GM12892 (cell line): ENCODE data around the gene DAPK2.
"Not testable (repeated sequence)": the region's sequence is repeated elsewhere in the genome, so short reads cannot be mapped to it uniquely, and the experiment has no call there.

Experiments
- DNase-seq: peaks from one replicate; pipeline ENCODE4 v3.0.0; 2011; ENCODE audit not compliant: insufficient read length
- FAIRE-seq: peaks from 2 replicates; lab custom pipeline; 2011; peaks lifted over from hg19 to GRCh38; lab: Jason Lieb, UNC
- POLR2A ChIP-seq: IDR thresholded peaks from 2 replicates; pipeline ENCODE4 v1.6.1; 2011; ENCODE audit warnings: low read depth, low read length, control low read depth
- POLR2AphosphoS5 ChIP-seq: IDR thresholded peaks from 2 replicates; pipeline ENCODE4 v1.6.1; 2011; ENCODE audit warnings: low read depth, low read length, control low read depth
- TAF1 ChIP-seq: IDR thresholded peaks from 2 replicates; pipeline ENCODE4 v1.6.1; 2011; ENCODE audit warnings: low read depth, mild to moderate bottlenecking, control low read depth, low read length, borderline replicate concordance

Gene DAPK2

DNA sequence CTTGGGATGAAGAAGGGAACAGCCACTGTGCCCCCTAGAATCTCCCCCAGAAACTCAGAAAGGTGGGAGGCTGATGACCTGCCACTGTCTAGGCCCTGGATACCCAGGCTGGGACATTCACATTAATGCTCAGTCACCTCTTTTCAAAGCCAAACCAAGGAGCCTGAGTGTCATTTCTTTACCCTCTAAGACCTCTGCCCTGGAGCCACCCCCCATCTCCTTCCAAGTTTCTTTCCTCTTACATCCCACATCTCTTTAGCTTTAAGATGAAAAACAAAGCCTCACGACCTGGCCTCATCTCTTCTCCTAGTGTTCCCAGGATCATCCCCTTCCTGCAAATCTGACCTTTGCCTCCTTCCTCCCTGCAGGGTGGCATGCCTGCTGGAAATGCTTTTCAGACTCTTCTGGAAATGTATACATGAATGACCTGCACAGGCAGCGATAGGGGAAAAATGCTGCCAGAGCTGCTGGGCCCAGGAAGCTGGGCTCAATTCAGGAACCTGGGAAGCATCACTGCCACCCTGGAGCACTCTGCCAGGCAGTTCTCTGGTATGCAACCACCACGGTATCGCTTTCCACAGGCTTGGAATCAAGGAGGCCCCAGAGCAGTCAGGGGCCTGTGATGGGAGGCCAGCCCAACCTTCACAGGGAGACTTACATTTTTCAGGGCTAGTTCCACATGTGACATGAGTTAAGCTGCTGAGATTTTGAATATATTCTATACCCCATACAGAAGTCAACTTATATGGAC lies 67.6 kb downstream of the DAPK2 start:
- FAIRE-seq (no peak), DNase-seq (no peak)
- TF ChIP-seq TAF1, result no peak
- TF ChIP-seq POLR2AphosphoS5, result no peak
- no peak for TF ChIP-seq POLR2A

DNA sequence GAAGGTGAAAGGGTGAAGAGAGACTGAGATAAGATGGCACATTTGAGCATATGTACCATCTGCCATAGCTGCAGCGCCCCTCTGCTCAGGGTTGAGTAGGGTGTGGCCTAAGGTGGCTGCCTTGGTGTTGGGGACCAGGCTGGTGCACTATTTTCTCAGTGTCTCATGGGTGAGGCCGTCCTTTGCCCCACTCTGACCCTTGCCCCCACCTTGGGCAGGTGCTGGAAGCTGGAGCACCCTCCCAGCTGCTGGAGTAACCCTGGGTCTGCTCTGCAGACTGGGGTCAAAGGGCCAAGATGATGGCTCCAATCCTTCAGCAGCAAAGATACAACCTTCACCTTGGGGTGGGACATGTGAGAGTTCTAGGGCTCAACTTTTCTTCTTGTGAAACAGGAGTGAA lies 69.2 kb downstream of the DAPK2 start:
- no peak for TF ChIP-seq POLR2AphosphoS5
- no peak for TF ChIP-seq POLR2A
- TF ChIP-seq TAF1, result no peak
- no peak for FAIRE-seq
- DNase-seq, result no peak

DNA sequence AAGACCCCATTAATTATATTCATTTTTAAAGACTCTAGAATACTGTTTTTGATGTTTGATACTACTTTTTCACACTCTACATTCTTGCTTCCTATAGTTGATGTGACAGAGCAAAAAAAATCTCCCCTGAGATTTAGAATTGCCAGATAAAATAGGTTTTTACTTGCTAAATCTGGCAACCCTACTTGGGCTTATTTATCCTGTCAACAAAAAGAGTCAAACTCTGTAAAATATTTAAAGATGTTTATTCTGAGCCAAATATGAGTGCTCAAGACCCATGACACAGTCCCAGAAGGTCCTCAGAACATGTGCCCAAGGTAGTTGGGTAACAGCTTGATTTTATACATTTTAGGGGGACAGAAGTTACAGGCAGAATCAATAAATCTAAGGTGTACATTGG lies 72.3 kb downstream of the DAPK2 start:
- no peak for FAIRE-seq
- DNase-seq, result no peak
- TF ChIP-seq POLR2AphosphoS5, result no peak
- no peak for TF ChIP-seq POLR2A
- no peak for TF ChIP-seq TAF1

DNA sequence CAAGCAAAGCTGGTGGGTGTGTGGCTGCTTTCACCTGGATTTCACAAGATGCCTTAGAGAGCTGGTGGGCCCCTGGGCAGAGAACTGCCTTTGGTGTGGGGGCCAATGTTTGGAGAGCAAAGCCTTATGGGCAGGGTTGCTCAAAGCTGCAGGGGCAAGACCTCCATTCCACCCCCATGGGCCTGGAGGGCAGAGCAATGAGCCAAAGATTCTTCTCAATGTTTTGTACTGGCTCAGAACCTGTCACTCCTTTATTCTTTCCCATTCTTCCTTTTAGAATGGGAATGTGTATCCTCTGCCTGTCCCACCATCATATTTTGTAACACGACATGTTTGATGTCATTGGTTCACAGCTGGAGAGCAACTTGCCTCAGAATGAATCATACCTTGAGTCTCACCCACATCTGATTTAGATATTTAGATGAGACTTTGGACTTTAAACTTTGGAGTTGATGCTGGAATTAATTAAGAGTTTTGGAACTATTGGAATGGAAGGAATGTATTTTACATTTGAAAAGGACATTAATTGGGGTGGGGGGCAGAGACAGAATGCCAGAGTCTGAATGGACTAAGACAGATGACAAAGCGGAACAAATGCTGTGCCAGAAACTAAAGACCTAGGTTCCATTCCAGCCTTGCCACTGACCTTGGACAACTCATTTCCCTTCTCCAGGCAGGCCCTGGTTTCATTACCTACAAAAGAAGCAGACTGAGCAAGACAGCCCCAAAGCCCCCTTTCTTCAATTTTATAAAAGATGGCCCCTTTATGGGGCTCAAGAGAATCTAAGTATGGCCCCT lies 72.9 kb downstream of the DAPK2 start:
- TF ChIP-seq TAF1, result no peak
- TF ChIP-seq POLR2A, result no peak
- TF ChIP-seq POLR2AphosphoS5, result no peak
- FAIRE-seq (no peak), DNase-seq (no peak)

DNA sequence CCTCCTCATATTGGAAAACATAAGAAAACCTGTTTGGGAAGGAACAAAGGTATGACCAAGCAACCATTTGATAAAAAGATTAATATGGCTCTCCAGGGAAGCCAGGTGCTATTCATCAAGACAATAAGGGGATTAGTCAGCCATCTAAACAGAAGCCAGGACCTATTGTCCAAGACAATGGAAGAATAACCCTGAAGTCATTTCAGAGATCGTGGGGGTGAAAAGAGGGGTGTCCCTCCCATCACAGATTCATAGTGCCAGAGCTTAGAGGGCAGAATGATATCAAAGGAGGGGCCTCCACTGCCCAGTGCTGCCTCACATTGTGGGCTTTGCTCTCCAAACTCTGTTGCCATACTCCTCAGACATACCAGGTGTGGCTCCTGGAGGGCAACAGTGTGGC lies 73.5 kb downstream of the DAPK2 start:
- FAIRE-seq (no peak), DNase-seq (no peak)
- TF ChIP-seq POLR2A, result no peak
- TF ChIP-seq POLR2AphosphoS5, result no peak
- TF ChIP-seq TAF1, result no peak

DNA sequence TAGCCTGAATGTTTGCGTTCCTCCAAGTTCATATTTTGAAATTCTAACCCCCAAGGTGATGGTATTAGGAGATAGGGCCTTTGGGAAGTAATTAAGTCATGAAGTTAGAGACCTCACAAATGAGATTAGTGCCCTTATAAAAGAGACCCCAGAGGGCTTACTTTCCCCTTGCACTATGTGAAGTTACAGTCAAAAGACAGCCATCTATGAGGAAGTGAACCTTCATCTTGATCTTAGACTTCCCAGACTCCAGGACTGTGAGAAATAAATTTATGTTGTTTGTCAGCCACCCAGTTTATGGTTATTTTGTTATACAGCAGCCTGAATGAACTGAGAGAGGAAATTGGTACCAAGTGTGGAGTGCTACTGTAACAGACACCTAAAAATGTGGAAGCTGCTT lies 74.4 kb downstream of the DAPK2 start:
- peak; percentile 58 for FAIRE-seq

DNA sequence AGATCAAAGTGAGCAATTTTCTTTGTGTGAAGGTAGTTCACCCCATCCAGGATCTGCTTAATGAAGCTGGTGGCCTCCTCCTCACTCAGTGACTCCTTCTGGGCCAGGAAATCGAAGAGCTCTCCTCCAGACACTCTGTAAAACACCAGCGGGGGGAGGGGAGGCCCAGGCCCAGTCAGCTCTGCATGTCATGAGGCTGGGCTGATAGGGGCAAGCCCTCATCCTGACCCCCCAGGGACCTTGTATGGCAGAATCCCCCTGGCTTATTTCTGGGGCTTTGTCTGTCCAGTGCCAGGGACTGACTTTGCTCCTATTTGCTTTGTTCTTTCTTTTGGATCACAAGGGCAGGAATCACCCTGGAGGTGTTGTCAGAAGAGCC lies 74.9 kb downstream of the DAPK2 start:
- no peak for DNase-seq
- no peak for FAIRE-seq
- no peak for TF ChIP-seq TAF1

More for the DNA sequence above, 74.4 kb downstream of the DAPK2 start:
- TF ChIP-seq TAF1 (no peak), POLR2AphosphoS5 (no peak), POLR2A (no peak)
- DNase-seq, result no peak

DNA sequence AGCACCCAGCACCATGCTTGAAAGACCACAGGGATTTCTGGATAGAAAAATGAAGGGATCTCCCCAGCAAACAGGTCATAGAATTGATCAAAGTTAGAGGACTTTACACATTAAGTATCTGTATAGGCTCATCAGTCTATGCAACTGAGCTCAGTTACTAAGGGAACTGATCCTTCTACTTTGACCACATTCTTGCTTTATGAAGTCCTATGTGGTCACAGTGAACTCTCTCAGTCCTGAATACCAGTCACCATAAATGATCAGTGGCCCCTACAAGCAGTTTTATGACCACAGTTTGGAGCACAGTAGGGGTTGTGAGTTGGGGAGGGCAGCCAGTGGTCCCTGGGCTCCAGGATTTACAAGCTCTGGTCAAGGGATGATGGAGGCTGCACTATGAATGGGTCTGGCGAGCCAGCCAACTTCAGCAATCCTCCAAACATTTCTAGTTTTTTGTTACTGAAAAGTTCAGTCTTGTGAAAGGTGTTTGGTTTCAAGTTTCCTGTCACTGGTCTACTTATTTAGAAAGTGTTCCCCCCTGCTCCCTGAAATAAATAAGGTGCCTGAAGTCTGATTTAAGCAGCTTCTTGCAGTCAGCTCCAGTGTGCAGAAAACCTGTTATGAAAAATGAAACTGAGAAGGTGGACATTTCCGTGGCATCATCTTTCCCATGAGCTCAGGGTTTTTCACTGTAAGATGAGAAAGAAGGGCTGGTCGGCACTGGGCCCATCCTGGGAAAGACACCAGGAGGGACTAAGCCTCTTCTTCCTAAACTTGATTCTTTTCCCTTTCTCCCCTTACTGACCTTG lies 75.5 kb downstream of the DAPK2 start:
- FAIRE-seq (peak; percentile 91), DNase-seq (peak; percentile 38)
- no peak for TF ChIP-seq TAF1
- peak; percentile 46; the same call in 1 of the 2 replicates for TF ChIP-seq POLR2A
- TF ChIP-seq POLR2AphosphoS5, result no peak

DNA sequence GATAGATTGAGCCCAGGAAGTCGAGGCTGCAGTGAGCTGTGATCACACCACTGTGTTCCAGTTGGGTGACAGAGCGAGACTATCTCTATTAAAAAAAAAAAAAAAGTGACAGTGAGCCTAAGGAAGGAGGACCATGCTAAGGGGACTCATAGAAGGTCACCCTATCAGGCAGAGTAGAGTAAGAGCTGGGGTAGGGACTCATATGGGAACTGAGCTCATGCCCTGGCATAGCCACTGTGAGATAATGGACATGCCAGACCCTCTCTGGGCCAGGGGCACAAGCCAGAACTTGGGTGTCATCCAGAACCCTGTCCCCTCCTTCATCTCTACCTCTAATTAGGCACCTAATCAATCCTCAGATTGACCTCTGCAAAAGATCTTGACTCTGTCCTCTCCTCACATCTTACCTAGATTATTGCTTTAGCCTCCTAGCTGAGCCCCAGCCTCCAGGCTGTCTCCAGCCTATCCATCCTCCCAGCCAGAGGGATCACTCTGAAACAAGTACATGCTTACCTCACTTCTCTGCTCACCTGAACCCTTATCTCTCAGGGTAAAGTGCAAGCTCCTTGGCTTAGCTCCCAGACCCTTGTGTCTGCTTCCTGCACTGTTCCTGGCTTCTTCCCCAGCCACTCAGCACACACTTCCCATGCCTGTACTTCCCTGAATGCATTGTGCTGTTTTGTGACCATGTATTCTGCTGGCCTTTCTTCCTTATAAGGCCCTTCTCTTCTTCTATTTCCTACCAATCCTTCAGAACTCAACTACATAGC lies 76.4 kb downstream of the DAPK2 start:
- FAIRE-seq, result peak; percentile 62

DNA sequence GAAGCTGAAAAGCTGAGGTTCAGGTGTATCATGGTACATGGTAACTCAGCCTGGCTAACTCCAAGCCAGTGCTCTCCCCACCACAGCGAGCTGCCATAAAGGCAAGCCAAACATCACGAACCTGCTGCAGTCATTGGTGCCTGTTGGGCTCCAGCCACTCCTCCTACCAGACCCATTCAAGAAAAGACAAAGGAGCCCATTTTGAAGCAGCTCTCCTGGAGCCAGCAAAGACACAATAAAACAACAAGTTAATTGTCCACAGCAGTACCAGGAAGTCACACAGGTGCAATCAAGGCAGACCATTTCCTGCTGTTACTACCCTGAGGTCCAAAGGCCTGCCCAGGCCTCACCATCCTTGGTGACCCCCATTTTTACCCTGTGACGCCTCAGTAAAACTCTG lies 77.6 kb downstream of the DAPK2 start:
- no peak for DNase-seq
- FAIRE-seq, result no peak
- TF ChIP-seq POLR2A (no peak), POLR2AphosphoS5 (no peak), TAF1 (no peak)

More for the DNA sequence above, 76.4 kb downstream of the DAPK2 start:
- no peak for DNase-seq
- no peak for TF ChIP-seq TAF1
- no peak for TF ChIP-seq POLR2A
- TF ChIP-seq POLR2AphosphoS5, result no peak

DNA sequence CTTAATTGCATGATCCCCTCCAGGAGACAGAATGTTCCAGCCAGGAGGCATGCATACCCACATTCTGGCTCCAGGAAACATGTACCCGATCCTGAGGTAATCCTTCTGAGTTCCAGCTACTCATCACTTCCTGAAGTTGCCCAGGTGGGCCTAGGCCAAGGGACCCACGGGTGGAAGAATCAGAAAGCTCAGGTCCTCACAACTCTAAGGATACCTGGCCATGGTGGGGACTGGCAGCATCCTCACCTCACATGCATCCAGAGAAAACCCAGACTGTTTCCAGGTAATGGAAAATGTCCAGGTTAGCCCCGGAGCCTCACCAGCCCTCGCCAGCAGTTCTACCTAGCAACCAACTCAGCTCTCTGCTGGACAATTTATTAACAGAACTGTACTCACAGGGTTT lies 78.2 kb downstream of the DAPK2 start:
- no peak for TF ChIP-seq TAF1
- no peak for TF ChIP-seq POLR2A
- no peak for TF ChIP-seq POLR2AphosphoS5
- FAIRE-seq (no peak), DNase-seq (no peak)

DNA sequence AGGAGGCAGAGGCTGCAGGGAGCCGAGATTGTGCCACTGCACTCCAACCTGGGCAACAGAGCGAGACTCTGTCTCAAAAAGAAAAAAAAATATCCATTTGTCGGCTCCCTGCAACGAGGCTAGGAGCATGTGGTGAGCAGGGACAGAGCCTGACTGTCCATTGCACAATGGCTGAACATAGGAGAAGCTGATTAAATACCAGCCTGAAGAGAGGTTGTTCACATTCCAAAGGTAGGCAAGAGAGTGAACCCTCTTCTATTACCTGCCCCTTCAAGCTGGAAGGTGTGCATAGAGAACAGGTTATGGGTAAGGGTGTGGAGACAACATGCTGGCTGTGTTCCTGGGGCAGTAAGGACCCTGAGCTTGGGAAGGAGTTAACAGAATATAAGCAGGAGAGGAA lies 78.7 kb downstream of the DAPK2 start:
- FAIRE-seq, result no peak
- no peak for DNase-seq
- TF ChIP-seq POLR2AphosphoS5, result no peak

DNA sequence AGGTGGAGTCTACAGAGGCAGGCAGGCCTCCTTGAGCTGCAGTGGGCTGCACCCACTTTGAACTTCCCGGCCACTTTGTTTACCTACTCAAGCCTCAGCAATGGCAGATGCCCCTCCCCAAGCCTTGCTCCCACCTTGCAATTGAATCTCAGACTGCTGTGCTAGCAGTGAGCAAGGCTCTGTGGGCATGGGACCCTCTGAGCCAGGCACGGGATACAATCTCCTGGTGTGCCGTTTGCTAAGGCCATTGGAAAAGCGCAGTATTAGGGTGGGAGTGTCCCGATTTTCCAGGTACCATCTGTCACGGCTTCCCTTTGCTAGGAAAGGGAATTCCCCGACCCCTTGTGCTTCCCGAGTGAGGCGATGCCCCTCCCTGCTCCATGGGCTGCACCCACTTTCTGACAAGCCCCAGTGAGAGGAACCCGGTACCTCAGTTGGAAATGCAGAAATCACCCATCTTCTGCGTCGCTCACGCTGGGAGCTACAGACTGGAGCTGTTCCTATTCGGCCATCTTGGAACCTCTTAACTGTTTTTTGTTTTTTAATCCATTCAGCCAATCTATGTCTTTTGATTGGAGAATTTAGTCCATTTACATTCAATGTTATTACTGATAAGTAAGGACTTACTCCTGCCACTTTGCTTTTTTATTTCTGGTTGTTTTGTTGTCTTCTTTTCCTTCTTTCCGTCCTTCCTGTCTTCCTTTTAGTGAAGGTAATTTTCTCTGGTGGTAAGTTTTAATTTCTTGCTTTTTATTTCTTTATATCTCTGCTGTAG lies 83.2 kb downstream of the DAPK2 start:
- not testable (repeated sequence) for FAIRE-seq

More for the DNA sequence above, 83.2 kb downstream of the DAPK2 start:
- not testable (repeated sequence) for DNase-seq
